Stomach smooth muscle (tissue), 2 donors: ENCODE data around the gene YIF1B.
A peak's percentile ranks its signal among the peaks of the same experiment; 100 is the strongest.

Source experiments
- H3K27ac ChIP-seq: one replicate; pipeline ENCODE4 v1.7.0; 2013; ENCODE audit warnings: mild to moderate bottlenecking, low read length, inconsistent platforms
- H3K27me3 ChIP-seq, 2 donors: one replicate each; pipeline ENCODE4 v1.7.0; 2013; ENCODE audit warnings: low read length in 2 of 2; ENCODE audit not compliant: insufficient read depth in 2 of 2, control insufficient read depth in 1 of 2
- H3K36me3 ChIP-seq, 2 donors: one replicate each; pipeline ENCODE4 v1.7.0; 2013; ENCODE audit warnings: low read length in 2 of 2; ENCODE audit not compliant: control insufficient read depth in 2 of 2, insufficient read depth in 2 of 2
- H3K4me1 ChIP-seq: one replicate; pipeline ENCODE4 v1.7.0; 2013; ENCODE audit warnings: low read length; ENCODE audit not compliant: control insufficient read depth, insufficient read depth
- H3K4me3 ChIP-seq, 2 donors: one replicate each; pipeline ENCODE4 v1.7.0; 2013; ENCODE audit warnings: low read length in 2 of 2
- H3K9ac ChIP-seq, 2 donors: one replicate each; pipeline ENCODE4 v1.7.0; 2013; ENCODE audit warnings: low read length in 2 of 2, mild to moderate bottlenecking in 1 of 2
- H3K9me3 ChIP-seq, 2 donors: one replicate each; pipeline ENCODE4 v1.7.0; 2013; ENCODE audit warnings: low read length in 2 of 2; ENCODE audit not compliant: control insufficient read depth in 2 of 2
- donor health status: healthy.
- donor health status: Pancreatic carcinoma.

The YIF1B gene

DNA sequence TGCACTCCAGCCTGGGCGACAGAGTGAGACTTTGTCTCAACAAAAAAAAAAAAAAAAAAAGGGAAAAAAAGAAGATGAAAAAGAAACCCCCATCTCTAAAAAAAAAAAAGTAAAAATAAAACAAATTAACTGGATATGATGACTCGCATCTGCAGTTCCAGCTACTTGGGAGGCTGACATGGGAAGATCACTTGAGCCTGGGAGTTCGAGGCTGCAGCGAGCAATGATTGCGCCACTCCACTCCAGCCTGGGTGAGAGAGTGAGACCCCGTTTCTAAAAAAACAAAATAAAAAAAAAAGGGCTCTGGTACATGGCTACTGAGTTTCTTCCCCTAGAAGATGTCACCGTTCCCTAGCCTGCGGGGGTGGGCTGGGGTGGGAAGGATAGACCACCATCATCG lies 17.5 kb upstream of the YIF1B start:
- Histone ChIP-seq H3K36me3 (peaks cover 0 to 4% of the 10 kb centered on the region in 2 donors), H3K9ac (no peak overlapping the region), H3K9me3 (no peaks in the 10 kb centered on the region), H3K4me3 (no peak overlapping the region), H3K4me1 (peaks cover 8% of the 10 kb centered on the region), H3K27me3 (no peaks in the 10 kb centered on the region), H3K27ac (no peak overlapping the region)

DNA sequence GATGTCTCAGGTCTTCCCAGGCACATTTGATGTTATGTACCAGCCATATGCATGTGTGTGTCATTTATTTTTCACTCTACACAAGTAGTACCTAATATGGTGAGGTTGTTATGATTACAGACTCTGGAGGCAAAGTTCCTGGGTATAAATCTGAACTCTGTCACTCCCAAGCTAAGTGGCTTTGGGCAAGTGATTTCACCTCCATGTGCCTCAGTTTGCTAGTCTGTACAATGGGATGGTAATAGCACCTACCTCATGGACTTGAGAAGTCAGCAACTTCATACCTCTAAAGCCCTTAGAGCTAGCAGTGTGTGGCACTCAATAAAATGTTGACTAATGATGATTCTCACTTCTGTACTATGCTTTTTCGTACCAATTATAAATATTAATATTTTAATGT lies 16.0 kb upstream of the YIF1B start:
- H3K27me3 ChIP-seq = no peaks in the 10 kb centered on the region
- peaks cover 2% of the 10 kb centered on the region for H3K4me1 ChIP-seq
- H3K4me3 ChIP-seq = no peak overlapping the region
- peaks cover 10 to 19% of the 10 kb centered on the region in 2 donors for H3K36me3 ChIP-seq
- H3K9ac ChIP-seq = no peak overlapping the region
- no peak overlapping the region for H3K27ac ChIP-seq
- H3K9me3 ChIP-seq = no peaks in the 10 kb centered on the region

DNA sequence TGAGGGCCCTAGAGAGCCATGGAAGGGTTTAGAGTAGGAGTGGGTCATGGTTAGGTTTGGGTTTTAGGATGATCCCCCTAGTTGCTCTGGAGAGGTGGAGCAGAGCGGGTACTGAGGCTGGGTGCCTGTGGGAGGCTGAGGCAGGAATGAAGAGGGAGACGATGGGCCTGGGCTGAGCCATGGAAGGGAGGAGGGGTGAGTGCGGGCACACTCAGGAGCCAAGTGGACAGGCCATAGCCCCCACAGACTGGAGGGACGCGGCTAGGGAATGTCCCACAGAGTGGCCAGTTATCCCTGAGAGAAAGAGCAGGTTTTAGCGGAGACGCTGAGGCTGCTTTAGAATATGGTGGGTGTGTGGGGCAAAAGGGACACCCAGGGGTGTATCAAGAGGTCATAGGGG lies 13.9 kb upstream of the YIF1B start:
- no peak overlapping the region for H3K9ac ChIP-seq
- peaks cover 10 to 25% of the 10 kb centered on the region in 2 donors for H3K36me3 ChIP-seq
- no peaks in the 10 kb centered on the region for H3K27me3 ChIP-seq
- no peak overlapping the region for H3K4me3 ChIP-seq
- no peaks in the 10 kb centered on the region for H3K4me1 ChIP-seq
- no peak overlapping the region for H3K27ac ChIP-seq
- H3K9me3 ChIP-seq = no peaks in the 10 kb centered on the region

DNA sequence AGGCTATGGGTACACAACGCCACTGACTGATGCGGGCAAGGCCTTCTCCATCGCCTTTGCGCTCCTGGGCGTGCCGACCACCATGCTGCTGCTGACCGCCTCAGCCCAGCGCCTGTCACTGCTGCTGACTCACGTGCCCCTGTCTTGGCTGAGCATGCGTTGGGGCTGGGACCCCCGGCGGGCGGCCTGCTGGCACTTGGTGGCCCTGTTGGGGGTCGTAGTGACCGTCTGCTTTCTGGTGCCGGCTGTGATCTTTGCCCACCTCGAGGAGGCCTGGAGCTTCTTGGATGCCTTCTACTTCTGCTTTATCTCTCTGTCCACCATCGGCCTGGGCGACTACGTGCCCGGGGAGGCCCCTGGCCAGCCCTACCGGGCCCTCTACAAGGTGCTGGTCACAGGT lies 10.8 kb upstream of the YIF1B start:
- Histone ChIP-seq H3K27me3 (no peaks in the 10 kb centered on the region), H3K27ac (no peak overlapping the region), H3K36me3 (peaks cover 10 to 29% of the 10 kb centered on the region in 2 donors), H3K9me3 (no peaks in the 10 kb centered on the region), H3K4me1 (peaks cover 12% of the 10 kb centered on the region), H3K9ac (no peak overlapping the region), H3K4me3 (no peak overlapping the region)

DNA sequence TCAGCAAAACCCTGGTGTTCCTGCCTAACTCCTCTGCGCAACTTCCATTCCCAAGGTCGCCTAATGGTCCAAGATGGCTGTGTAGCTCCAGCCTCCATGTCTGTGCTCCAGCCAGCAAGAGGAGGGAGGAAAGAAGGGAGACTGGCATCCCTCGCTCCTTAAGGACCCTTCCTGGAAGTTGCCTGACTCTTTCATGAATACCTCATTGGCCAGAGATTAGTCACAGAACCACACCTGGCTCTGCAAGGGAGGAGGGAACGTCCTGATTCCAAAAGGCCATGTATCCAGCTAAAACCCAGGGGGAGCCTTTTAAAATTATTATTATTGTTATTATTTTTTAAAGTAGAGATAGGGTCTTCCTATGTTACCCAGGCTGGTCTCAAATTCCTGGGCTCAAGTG lies 8.7 kb upstream of the YIF1B start:
- Histone ChIP-seq H3K9ac (no peak overlapping the region), H3K27me3 (no peaks in the 10 kb centered on the region), H3K27ac (no peak overlapping the region), H3K36me3 (peaks cover 10 to 29% of the 10 kb centered on the region in 2 donors), H3K4me3 (no peak overlapping the region), H3K9me3 (no peaks in the 10 kb centered on the region), H3K4me1 (peaks cover 32% of the 10 kb centered on the region)

DNA sequence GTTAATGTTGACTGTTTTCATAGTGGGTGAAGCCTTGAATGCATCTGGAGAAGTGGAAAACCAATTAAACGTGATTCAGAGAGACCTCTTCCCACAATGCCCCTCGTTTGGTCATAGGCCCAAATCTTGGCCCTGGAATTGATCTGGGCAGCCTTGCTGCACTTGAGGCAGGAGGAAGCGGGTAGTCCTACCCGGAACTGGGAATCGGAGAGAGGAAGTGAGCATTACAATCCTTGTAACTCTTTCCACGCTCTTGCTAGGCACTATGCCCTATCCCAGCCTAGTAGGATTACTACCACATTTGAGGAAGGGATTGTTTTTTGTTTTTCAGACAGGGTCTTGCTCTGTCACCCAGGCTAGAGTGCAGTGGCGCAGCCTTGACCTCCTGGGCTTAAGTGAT lies 7.5 kb upstream of the YIF1B start:
- H3K4me3 ChIP-seq = no peak overlapping the region
- no peak overlapping the region for H3K27ac ChIP-seq
- peaks cover 10 to 26% of the 10 kb centered on the region in 2 donors for H3K36me3 ChIP-seq
- no peak overlapping the region for H3K9ac ChIP-seq
- H3K9me3 ChIP-seq = no peaks in the 10 kb centered on the region
- H3K4me1 ChIP-seq = peaks cover 43% of the 10 kb centered on the region
- no peaks in the 10 kb centered on the region for H3K27me3 ChIP-seq

DNA sequence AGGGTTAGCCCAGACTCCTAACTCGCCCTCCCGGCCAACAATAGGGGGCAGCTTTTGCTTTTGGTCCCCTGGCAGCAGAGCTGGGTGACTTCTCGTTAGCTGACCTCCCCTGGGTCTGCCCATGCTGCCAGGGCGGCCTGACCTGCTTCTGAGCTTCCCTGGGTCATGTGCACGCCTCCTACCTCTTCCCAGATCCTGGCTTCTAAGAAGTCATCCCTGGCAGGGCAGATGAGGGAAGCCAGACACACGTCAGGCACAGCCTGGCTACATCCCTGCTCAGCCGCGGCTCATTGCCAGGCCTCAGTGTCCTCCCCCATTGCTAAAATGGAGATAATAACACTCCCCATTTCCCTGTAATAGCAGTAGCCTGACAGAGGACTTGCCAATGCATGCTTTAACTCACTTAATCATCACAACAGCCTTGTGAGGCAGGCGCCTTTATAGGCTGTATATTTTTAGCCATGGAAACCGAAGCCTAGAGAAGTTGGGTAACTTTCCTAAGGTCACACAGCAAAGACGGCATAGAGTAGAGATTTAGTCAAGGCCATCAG lies 6.0 kb upstream of the YIF1B start:
- Histone ChIP-seq H3K36me3 (peaks cover 0 to 10% of the 10 kb centered on the region in 2 donors), H3K9ac (peak overlapping the region in 1 of 2 donors; percentile 67), H3K27me3 (no peaks in the 10 kb centered on the region), H3K4me1 (peaks cover 44% of the 10 kb centered on the region), H3K27ac (peak overlapping the region; percentile 90), H3K9me3 (no peaks in the 10 kb centered on the region), H3K4me3 (peak overlapping the region in 1 of 2 donors; percentile 81)

DNA sequence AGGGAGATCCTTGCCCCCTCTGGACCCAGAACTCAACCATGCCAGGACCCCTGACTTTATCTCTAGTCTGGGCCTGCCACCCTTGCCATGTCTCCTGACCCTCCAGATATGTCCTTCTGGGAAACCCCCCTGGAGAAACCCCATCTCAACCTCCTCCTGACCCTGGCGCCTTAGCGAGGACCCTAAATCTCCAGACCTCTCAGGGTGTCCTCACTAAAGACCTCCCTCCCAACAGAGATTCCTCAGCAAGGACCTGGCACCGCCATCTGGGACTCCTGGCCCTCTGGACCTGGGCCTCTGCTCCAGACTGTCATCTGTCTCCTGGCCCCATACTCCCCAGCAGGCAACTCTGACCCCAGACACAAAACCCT lies 5.2 kb upstream of the YIF1B start:
- peak overlapping the region; percentile 61 to 81 for H3K4me3 ChIP-seq
- peak overlapping the region; percentile 90 for H3K27ac ChIP-seq
- H3K27me3 ChIP-seq = no peaks in the 10 kb centered on the region
- H3K36me3 ChIP-seq = peaks cover 0 to 8% of the 10 kb centered on the region in 2 donors
- peaks cover 50% of the 10 kb centered on the region for H3K4me1 ChIP-seq
- no peaks in the 10 kb centered on the region for H3K9me3 ChIP-seq
- H3K9ac ChIP-seq = peak overlapping the region in 1 of 2 donors; percentile 67

DNA sequence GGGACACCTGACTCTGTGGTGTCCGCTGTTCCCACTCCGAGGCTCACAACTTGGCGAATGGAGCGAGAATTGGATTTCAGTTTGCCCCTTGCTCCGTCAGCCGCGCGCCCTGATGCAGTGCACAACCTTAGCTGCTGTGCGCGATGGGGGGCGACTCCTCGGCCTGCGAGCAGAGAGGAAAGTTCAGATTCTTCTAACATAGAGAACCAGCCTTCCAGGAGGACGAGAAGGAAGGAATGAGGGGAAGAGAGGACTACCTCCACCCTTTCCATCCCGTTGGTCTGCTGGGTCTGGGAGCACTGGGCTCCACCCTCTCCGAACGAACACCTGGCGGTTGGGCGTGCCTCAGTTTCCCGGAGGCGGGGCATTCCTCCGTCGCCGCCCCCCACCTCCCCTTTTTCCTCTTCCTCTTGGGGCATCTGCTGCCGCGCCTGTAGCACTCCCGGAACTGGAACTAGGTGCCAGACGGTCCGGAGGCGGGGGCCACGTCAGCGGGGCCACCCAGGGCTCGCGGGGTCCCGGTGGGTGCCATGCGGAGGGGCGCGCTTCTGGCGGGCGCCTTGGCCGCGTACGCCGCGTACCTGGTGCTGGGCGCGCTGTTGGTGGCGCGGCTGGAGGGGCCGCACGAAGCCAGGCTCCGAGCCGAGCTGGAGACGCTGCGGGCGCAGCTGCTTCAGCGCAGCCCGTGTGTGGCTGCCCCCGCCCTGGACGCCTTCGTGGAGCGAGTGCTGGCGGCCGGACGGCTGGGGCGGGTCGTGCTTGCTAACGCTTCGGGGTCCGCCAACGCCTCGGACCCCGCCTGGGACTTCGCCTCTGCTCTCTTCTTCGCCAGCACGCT lies 3.9 kb upstream of the YIF1B start, which contains the start of gene KCNK6:
Gene KCNK6 (plus strand): TSS at position 425 of the 838 bp plus-strand sequence. CDS start 106 bp downstream, at position 531.
- Histone ChIP-seq H3K9ac (peak within 1 kb of the TSS; percentile 67 to 74), H3K4me3 (peak within 1 kb of the TSS; percentile 61 to 81), H3K4me1 (peaks cover 55% of the 10 kb centered on the region), H3K9me3 (no peaks in the 10 kb centered on the region), H3K36me3 (peaks cover 0 to 4% of the 10 kb centered on the region in 2 donors), H3K27ac (peak within 1 kb of the TSS; percentile 90), H3K27me3 (no peaks in the 10 kb centered on the region)

DNA sequence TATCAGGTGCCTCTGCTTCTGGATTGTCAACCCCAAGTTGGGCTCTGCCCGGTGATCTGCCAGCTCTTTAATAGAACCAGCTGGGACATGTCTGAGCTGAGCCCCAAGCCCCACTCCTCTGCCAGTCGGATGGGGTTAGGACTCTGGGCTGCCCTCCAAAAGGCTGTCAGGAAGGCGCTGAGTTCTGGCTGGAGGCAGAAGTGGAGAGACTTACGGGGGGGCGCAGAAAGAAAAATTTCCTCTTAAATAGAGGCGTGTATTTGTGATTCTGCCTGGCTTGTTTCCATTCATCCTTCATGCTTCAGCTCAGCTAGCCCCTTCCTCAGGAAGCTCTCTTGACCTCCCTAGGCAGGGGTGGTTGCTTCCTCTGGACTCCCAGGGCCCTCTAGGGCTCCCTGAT lies 2.9 kb upstream of the YIF1B start:
- Histone ChIP-seq H3K4me1 (peaks cover 55% of the 10 kb centered on the region), H3K27ac (peak overlapping the region; percentile 90), H3K36me3 (no peaks in the 10 kb centered on the region), H3K4me3 (peak overlapping the region; percentile 61 to 81), H3K9me3 (no peaks in the 10 kb centered on the region), H3K9ac (peak overlapping the region in 1 of 2 donors; percentile 67), H3K27me3 (no peaks in the 10 kb centered on the region)

DNA sequence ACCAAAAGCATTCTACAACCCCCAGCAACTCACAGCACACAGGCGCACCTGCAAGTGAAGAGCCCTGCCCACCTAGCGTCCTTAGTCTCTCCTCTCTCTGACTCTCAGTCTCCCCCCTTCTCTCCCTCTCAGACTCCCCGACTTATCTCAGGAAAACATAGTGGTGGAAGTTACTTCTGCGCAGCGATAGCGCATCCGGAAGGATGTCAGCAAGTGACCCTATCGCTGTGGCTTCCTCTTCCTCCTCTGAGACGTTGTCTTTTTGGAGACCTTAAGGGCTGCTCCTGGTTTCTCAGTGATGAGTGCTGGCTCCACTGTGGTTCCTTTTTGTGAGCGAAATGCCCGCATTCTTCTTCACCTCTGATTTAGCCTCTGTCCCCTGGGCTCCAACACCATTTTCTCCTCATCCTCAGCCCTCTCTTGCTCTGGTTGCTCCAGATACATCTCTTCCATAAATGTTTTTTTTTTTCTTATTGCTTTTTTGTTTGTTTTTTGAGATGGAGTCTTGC lies 1.4 kb upstream of the YIF1B start:
- no peak overlapping the region for H3K9ac ChIP-seq
- peak overlapping the region; percentile 76 for H3K27ac ChIP-seq
- H3K4me3 ChIP-seq = no peak overlapping the region
- no peaks in the 10 kb centered on the region for H3K27me3 ChIP-seq
- peaks cover 48% of the 10 kb centered on the region for H3K4me1 ChIP-seq
- no peaks in the 10 kb centered on the region for H3K9me3 ChIP-seq
- H3K36me3 ChIP-seq = no peaks in the 10 kb centered on the region
